Measurements from ENCODE around the gene ADK. TPM values are rescaled to one million over a fixed set of nuclear protein-coding genes. Genes with fewer than 3 reads are reported as not detected.

ADK gene
- total RNA-seq, 1 experiment from 2014 or later = 26.8 TPM

GRCh38 chr10:74238516-74238915 lies 87.5 kb downstream of the ADK start:
- Histone ChIP-seq H2AFZ (ENCODE audit: low read length) (no peak overlapping the region), H4K91ac (ENCODE audit: insufficient read length, low read depth, low read length) (no peak overlapping the region), H4K20me1 (ENCODE audit: control insufficient read depth, insufficient read depth, insufficient read length) (no peaks in the 10 kb centered on the region), H4K5ac (ENCODE audit: insufficient read length, low read depth, low read length) (no peak overlapping the region), H3K4ac (ENCODE audit: low read depth, low read length) (no peak overlapping the region), H2BK120ac (ENCODE audit: low read depth, low read length, poor library complexity, severe bottlenecking) (no peak overlapping the region), H3K27ac (ENCODE audit: insufficient read length, low read depth, low read length) (no peak overlapping the region), H3K79me1 (ENCODE audit: insufficient read depth, low read depth, low read length, poor library complexity, severe bottlenecking) (no peaks in the 10 kb centered on the region), H3K4me2 (ENCODE audit: insufficient read depth, insufficient read length, low read length) (no peak overlapping the region), H3K27me3 (ENCODE audit: insufficient read depth, low read length) (no peaks in the 10 kb centered on the region), H3K9me3 (ENCODE audit: control insufficient read depth, low read depth, low read length) (no peaks in the 10 kb centered on the region), H3K79me2 (ENCODE audit: insufficient read depth, low read length) (no peaks in the 10 kb centered on the region), H3K23me2 (ENCODE audit: insufficient read length, low read depth, low read length, poor library complexity, severe bottlenecking) (no peaks in the 10 kb centered on the region), H4K8ac (replicated peaks; ENCODE audit: insufficient read length, low read depth, low read length) (no peak overlapping the region), H2BK15ac (ENCODE audit: low read depth, low read length) (no peak overlapping the region), H3K14ac (ENCODE audit: insufficient read depth, low read length) (no peak overlapping the region), H2BK5ac (ENCODE audit: insufficient read length, low read length) (no peak overlapping the region), H3K56ac (ENCODE audit: insufficient read length, low read depth, low read length) (no peak overlapping the region), H2BK12ac (ENCODE audit: insufficient read length, low read depth, low read length) (no peak overlapping the region), H3K18ac (ENCODE audit: insufficient read length, low read depth, low read length) (no peak overlapping the region), H3T11ph (ENCODE audit: low read length) (no peak overlapping the region), H2BK20ac (ENCODE audit: low read depth, low read length, poor library complexity, severe bottlenecking) (no peak overlapping the region), H2AK5ac (ENCODE audit: insufficient read length, low read length) (no peak overlapping the region), H3K23ac (ENCODE audit: insufficient read length, low read depth, low read length) (no peak overlapping the region), H3K9ac (ENCODE audit: extremely low read depth, insufficient read length, low read length) (no peak overlapping the region), H3K4me1 (ENCODE audit: insufficient read depth, low read length) (no peaks in the 10 kb centered on the region)
- TF ChIP-seq CTCF (conservative IDR thresholded peaks at IDR 0.05) = no peak
- WGBS (ENCODE audit: extremely low coverage, insufficient read length, low lambda C conversion rate) = no CpG with 5 or more reads among the region's 2 CpGs
- peaks cover 0 to 2% of the 10 kb centered on the region in 2 experiments; a peak in 1 of 4 replicates for H3K4me1 Mint-ChIP-seq
- H3K4me3 Mint-ChIP-seq = no peak overlapping the region
- H3K27me3 Mint-ChIP-seq (ENCODE audit: low read depth) = no peaks in the 10 kb centered on the region
- DNase-seq = no peak
- H3K9me3 Mint-ChIP-seq = 0 out of 5 replicates have a peak, but pooled peaks cover 0 to 1% of the 10 kb centered on the region in 2 experiments
- peaks cover 9 to 11% (median 10%) of the 10 kb centered on the region in 3 experiments for H3K36me3 Mint-ChIP-seq (ENCODE audit: insufficient read depth in 1 of 3, low read depth in 3 of 3)
- H3K27ac Mint-ChIP-seq = no peak overlapping the region
